GM18505 (cell line): Measurements from ENCODE around the gene SELENOS.

Experiments
- ATAC-seq: cut with Tn5 transposase; IDR thresholded peaks from one replicate; pipeline ENCODE4 v1.9.1; 2021; ENCODE audit not compliant: unreplicated experiment
- POLR2A ChIP-seq: IDR thresholded peaks from 4 replicates; pipeline ENCODE4 v1.6.1; 2011; ENCODE audit warnings: borderline replicate concordance; ENCODE audit not compliant: insufficient read depth, insufficient read length; ENCODE audit errors: extremely low read depth

The SELENOS gene, protein sequence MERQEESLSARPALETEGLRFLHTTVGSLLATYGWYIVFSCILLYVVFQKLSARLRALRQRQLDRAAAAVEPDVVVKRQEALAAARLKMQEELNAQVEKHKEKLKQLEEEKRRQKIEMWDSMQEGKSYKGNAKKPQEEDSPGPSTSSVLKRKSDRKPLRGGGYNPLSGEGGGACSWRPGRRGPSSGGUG

DNA sequence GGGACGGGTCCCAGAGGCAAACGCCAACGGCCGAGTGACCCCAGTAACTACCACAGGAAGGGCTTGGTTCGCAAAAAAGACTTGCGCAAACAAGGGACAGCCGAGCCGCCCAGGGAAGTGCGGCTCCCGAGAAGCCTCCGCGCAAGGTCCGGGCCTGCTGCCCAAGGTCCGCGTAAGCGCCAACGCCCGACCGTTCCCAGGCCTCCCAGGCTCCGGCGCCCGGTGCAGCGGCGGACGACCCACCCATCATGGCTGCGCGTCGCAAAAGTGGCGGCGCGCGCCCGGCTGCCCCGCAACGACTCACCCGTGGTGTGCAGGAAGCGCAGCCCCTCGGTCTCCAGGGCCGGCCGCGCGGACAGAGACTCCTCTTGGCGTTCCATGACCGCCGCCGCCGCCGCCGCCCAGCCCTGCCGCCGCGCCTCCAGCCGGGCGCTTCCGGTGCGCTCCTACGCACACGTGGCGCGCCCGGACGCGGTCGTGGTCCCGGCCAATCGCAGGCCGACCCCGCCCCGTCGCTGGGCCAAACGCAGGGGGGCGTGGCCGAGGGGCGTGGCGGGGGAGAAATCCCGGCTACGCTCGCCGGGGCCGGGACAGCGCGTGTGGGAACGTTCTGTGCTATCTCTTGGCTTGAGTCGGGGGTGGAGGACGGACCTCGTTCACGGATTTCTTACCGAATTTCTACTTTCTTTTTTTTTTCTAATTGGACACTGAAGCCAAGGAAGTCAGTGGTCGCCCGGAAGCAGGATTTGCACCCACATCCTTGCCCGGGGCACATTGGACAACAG lies at the start of gene SELENOS:
Gene SELENOS, minus strand, starts transcription at position 448 of the 785 bp plus-strand sequence. Its CDS starts 68 bp downstream, at position 380.
- peak; percentile 94 for ATAC-seq
- peak; percentile 68 for TF ChIP-seq POLR2A

DNA sequence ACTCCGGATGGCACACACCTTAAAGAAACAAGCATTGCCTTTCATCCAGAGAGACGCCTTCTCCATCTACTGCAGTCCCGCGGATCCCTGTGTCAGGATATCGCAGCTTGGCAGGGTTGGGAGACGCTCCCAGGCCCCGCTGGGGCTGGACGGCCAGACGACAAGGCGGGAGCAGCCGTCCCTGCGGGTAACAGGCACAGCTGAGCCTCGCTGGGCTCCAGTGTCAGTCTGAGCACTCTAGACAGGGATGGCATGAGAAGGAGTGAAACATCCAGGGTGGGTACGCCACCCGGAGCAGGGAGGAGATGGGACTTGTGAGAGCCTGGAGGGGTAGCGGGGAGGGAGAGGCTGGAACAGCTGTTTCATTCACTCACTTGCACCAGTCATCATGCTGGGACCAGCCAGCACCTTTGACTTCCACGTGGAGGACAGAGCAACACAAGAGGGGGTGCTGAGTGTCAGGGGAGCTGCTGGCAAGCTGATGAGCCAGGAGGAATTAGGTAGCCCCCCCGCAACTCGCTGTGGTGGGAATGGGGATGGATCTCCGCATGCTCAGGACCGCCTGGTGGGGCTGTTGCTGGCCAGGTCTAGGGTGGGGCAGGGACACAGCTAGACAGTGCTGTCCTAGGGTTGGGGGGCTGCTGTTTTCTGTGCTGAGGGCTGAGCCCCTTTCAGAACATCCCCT lies 49.3 kb upstream of the SELENOS start:
- ATAC-seq: no peak
- no peak for TF ChIP-seq POLR2A

DNA sequence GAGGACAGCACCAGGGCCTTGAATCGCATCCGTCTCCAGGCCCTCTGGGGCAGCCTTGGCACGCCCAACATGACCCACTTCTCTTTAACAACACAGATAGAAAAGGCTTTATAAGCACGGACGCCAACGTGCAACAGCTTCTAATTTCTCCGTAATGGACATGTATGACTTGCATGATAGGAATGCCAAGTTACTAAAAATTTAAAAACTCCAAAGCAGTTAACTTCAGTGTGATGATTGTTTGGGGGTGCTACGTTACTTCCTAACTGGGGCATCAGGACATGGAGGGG lies 48.7 kb upstream of the SELENOS start:
- no peak for TF ChIP-seq POLR2A
- ATAC-seq: no peak

DNA sequence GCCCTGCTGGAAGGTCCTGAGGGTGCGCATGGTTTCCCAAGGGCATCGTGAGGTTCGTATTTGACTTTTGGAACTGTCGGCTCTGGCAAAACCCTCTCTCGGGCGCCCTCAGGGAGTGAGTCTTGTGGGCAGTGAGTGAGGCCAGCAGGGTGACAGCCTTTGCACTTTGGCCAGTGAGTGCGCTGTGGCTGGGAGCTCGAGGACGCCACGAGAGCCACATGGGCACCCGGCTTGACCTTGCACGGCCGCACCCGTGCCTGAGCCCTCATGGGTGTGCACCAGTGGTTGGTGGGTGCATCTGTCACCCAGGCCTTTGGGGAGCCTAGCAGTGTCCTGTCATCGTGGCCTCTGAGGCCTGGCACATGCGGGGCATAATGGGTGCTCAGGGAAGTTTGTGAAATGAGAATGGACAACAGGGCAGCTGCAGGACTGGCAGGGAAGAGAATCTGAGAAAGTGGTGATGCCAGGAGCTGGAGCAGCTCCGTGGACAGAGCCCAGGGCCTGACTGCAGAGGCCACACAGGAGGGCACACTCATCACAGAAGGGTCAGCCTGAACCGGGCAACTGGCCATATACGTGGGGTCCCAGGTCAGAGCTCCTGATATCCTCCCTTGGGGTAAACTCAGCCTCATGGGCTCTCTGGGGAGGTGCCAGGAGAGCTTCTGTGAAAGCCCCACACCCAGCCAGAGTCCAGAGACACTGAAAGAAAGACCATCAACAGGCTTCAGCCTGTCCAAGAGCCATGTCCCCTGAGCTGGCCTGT lies 48.2 kb upstream of the SELENOS start:
- ATAC-seq: no peak
- no peak for TF ChIP-seq POLR2A

DNA sequence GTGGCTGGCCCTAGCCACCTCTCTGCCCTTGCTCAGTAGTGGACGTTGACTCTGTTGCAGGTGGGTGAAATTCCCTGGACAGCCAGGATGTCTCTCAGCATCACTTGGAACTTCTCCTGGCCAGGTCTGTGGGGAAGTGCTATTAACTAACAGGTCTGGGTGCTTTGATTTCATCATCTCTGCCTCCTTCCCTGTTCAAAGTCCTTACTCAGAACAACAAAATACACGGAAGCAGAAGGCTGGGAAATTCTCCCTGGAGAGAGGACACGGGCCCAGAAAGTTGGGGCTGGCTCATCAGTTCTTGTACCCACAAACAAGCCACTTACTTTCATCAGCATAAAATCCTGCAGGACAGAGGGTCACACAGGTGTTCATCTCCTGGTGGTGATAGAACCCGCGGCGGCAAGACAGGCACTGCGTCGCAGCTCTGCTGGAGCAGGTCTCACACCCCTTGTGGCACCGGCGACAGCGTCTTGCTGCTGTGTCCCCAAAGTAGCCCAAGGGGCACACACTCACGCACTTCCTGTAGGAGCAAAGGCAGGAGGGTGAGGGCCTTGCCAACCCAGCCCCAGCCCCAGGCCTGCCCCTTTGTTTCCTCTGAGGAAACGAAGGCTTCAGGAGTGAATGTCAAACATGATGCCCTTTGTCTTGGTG lies 47.4 kb upstream of the SELENOS start:
- no peak for ATAC-seq
- no peak for TF ChIP-seq POLR2A

DNA sequence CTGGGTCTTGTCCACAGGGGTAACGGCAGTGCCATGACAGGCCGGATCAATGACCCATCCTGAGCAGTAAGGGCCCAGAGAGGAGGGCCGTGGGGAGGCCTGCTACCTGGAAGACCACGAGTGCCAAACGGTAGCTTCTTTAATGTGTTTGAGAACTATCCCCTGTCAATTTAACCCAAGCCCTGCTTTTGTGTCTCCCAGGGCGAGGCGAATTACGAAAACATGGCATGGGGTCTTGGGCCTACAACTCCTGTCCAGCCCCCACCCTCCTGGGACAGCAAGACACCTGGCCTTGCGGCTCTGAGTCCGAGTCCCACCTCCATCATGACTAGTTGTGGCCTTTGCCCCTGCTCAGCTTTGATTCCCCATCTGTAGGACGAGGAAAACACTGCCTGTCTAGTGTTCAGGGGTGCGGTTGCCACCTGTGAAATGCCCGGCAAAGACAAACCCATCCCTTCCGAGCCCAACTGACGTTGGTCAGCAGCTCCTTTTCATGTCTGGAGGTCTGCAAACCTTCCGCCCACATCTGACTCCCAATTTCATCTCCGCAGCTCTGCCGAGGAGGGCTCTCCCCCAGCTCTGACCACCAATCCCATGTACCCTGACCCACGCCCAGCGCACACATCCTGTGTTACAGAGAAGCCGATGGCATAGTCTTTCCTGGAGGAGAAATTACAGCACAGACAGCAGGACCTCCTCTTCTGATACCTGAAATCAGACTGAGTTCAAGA lies 46.7 kb upstream of the SELENOS start:
- TF ChIP-seq POLR2A: no peak
- ATAC-seq: no peak

DNA sequence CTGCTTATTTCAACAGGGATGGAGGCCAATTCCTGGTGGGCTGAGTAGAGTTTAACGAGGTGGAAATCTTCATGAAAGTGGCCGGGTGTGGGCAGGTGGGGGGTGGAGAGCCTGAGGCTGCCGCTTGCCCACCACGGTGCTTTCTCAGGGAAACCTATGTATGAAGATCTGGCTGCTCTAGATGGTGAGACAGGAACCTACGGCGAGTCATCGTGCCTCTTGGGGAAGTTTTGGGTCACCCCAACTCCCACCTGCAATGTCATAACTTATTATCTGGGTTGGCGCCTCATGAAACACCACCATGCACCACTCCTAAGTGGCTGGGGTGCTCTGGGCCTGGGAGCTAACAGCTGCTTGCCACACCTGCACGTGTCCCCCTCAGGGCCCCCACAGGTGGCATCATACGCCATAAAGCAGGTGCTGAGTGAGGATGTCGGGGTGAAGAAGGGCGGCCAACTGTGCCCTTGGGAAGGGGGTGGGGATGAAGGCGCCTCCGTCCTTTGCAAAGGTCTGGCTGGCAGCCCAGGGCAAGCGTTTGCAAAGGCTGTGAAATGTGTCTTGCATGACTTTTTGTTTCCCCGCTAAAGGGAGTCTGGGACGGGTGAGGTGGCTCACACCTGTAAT lies 45.7 kb upstream of the SELENOS start:
- ATAC-seq: no peak
- TF ChIP-seq POLR2A: no peak

DNA sequence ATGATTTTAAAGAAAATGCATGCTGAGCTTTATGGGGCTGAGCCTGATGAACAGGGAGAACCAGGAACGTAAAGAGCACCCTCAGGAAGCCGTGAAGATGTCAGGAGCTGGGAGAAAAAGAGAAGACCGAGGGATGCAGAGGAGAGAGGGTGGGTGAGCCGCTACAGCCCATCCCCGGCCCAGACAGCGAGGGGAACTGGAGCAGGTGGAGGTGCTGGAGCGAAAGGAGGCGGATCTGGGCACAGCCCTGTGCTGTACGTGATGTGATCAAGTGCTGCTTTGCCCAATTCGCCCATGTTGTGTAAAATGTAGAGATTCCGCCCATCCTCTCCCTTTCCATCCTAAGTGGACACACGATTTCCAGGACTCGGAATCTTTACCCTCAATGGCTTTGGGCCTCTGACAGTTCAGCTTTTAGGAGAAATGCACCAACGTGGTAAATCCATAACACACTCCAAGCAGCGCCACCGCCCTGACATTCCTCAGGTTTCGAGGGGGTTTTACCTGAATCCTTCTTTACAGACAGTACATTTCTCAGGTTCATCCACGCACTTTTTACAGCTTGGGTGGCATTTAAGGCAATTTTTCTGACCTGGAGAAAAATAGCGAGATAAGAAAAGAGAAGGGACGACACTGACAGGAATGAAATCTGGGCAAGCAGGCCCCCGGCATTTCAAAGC lies 44.9 kb upstream of the SELENOS start:
- no peak for TF ChIP-seq POLR2A
- ATAC-seq: no peak

DNA sequence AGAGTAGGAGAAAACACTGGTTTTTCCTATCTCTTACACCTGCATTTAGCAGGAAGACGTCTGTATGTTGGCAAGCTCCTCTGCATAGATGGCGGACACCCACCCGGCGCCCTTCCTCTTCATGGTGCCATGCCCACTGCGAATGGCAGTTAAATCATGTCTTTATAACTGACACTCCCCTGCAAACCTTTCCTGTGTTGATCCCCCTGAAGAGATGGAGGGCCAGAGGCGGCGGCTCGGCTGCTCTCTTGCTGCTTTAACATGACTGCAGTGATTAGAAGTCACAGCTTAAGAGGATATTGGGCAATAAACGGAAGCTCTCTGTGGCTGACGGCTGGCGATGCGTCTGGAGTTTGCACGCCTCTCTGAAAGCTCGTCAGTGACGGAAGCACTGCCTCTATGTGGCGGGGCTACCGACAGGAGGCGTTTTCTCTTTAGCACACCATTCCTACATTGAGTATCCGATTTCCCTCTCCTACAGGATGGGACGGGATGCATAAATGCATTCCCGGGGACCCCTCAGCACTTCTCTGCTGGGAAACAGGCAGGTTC lies 43.3 kb upstream of the SELENOS start:
- ATAC-seq: peak; percentile 78
- no peak for TF ChIP-seq POLR2A

DNA sequence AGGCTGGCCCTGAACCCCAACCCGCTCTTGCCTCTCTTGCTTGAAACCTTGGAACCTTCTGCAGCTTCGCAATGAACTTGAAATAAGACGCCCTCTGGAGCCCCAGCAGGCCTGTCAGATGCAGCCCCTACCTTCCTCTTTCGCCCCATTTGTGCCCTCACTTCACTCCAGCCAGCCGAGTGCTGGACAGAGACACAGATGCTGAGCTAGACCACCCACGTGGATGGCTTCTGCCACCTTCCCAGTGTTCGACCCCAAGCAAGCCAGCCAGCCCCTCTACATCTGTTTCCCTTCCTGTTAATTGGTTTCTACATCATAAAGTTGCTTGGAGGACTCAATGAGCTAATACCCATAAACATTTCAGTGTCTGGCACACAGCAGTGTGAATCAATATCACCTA lies 41.6 kb upstream of the SELENOS start:
- no peak for ATAC-seq
- TF ChIP-seq POLR2A: no peak

DNA sequence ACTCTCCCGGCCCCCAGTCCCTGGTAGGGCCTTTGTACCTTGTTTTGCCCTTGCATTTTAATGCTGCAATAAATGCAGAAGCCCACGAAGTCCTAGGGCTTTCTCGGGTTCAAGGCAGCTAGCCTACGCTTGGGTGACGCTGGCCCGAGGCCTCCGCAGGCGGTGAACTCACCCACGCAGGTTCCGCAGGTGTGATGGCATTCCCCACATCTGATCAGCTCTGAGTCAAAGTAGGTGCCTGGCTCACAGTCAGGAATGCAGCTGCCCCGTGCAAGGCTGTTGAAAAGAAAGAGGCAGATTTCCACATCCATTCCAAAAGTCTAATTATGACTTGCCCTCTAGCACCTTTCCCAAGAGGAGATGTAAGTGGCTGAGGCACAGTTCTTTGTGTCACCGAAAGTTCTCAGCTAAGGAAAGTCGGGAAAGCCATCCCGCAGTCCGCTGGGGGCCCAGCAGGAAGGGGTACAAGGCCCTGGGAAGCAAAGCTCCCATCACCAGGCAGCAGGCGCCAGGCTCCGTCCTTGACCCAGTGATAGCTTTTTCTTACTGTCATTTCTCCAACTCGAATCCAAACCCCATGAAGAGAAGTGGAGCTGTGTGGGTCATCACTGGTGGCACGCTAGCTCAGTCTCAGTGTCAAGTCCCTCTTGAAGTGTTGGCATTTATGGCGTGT lies 41.0 kb upstream of the SELENOS start:
- TF ChIP-seq POLR2A: no peak
- ATAC-seq: no peak
